HS-5 (cell line): Measurements from ENCODE around the gene DNAH2.

ENCODE experiments used
- DNase-seq: peaks from one replicate; pipeline ENCODE4 v3.0.0-alpha.2; 2012; ENCODE audit warnings: low read depth

Gene DNAH2

GRCh38 chr17:7822126-7822525 lies 104.6 kb downstream of the DNAH2 start:
- DNase-seq: no peak

- no peak for DNase-seq
These were observed 106.0 kb downstream of the DNAH2 start for GRCh38 chr17:7823581-7824001.

GRCh38 chr17:7824021-7824924 lies 106.7 kb downstream of the DNAH2 start:
- no peak for DNase-seq

- no peak for DNase-seq
These were observed 107.9 kb downstream of the DNAH2 start for GRCh38 chr17:7825206-7825990.

- DNase-seq: no peak
These were observed 113.1 kb downstream of the DNAH2 start for GRCh38 chr17:7830616-7831015.

- DNase-seq: no peak
These were observed 113.7 kb downstream of the DNAH2 start for GRCh38 chr17:7831233-7831632.

- no peak for DNase-seq
These were observed 114.9 kb downstream of the DNAH2 start for GRCh38 chr17:7832431-7832830.

GRCh38 chr17:7833011-7833794 lies 115.7 kb downstream of the DNAH2 start:
- DNase-seq: no peak

- peak; percentile 76 for DNase-seq
These were observed 116.4 kb downstream of the DNAH2 start, which contains the start of gene KDM6B for GRCh38 chr17:7833795-7834541. Gene KDM6B, plus strand, starts transcription at chr17:7834217. Its CDS starts 11,338 bp downstream, at chr17:7845555.

GRCh38 chr17:7834542-7834956 lies 117.0 kb downstream of the DNAH2 start:
- no peak for DNase-seq

GRCh38 chr17:7834957-7835813 lies 117.6 kb downstream of the DNAH2 start:
- peak; percentile 93 for DNase-seq

- DNase-seq: no peak
These were observed 118.5 kb downstream of the DNAH2 start for GRCh38 chr17:7835814-7836595.

GRCh38 chr17:7836596-7837407 lies 119.3 kb downstream of the DNAH2 start:
- peak; percentile 86 for DNase-seq

GRCh38 chr17:7837408-7838088 lies 120.0 kb downstream of the DNAH2 start:
- DNase-seq: no peak

GRCh38 chr17:7838090-7839075 lies 120.8 kb downstream of the DNAH2 start:
- no peak for DNase-seq

- DNase-seq: no peak
These were observed 121.8 kb downstream of the DNAH2 start for GRCh38 chr17:7839190-7839875.
